A673 (cell line): ENCODE data around the gene MYO5B.

ENCODE experiments used
- EZH2 ChIP-seq: fragments of 200-600 bp; sonication (generic); IDR thresholded peaks from 2 replicates; pipeline ENCODE4 v1.6.1; 2017; ENCODE audit warnings: borderline replicate concordance, low read depth, mild to moderate bottlenecking, mixed read lengths, antibody characterized with exemption, low read length; ENCODE audit not compliant: poor library complexity, severe bottlenecking
- TF ChIP-seq, protein P1 (sequence below): fragments of 300-800, 200-600 bp; sonication (generic); conservative IDR thresholded peaks from 2 replicates; pipeline ENCODE4 v1.5.1; 2017; ENCODE audit warnings: low read depth, mild to moderate bottlenecking, antibody characterized with exemption, low read length, moderate library complexity, mixed read lengths

DNA sequence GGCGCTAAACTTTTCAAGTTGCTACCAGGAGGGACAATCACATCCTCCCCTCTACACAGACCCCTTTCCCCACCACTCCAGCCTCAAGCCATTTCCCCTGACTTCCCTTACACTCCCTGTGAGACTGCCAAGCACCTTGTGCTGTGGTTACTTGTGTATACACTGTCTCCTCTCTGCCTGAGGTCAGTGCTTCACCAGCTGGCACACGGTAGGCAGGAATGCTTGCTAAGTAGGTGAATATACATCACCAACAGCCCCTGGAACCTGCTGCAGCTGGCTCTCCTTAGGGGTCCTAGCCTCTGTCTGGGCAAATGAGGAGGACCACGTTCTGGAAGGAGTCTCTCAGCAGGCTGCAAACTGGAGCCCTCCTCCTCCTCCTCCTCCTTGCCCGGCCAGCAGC is 343.3 kb downstream of the MYO5B start:
- TF ChIP-seq, protein P1, sequence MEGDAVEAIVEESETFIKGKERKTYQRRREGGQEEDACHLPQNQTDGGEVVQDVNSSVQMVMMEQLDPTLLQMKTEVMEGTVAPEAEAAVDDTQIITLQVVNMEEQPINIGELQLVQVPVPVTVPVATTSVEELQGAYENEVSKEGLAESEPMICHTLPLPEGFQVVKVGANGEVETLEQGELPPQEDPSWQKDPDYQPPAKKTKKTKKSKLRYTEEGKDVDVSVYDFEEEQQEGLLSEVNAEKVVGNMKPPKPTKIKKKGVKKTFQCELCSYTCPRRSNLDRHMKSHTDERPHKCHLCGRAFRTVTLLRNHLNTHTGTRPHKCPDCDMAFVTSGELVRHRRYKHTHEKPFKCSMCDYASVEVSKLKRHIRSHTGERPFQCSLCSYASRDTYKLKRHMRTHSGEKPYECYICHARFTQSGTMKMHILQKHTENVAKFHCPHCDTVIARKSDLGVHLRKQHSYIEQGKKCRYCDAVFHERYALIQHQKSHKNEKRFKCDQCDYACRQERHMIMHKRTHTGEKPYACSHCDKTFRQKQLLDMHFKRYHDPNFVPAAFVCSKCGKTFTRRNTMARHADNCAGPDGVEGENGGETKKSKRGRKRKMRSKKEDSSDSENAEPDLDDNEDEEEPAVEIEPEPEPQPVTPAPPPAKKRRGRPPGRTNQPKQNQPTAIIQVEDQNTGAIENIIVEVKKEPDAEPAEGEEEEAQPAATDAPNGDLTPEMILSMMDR, result no peak
- no peak for TF ChIP-seq EZH2
